CD1c-positive myeloid dendritic cell (primary cell): ENCODE data around the gene MED13L.

ENCODE experiments used
- DNase-seq: peaks from one replicate; pipeline ENCODE4 v3.0.0-alpha.2; 2016; ENCODE audit errors: extremely low spot score

MED13L gene

GRCh38 chr12:115944392-115944742 is 333.1 kb downstream of the MED13L start:
- no peak for DNase-seq

- no peak for DNase-seq
Observed at GRCh38 chr12:115943630-115944391, 333.7 kb downstream of the MED13L start.

GRCh38 chr12:115943310-115943629 is 334.2 kb downstream of the MED13L start:
- DNase-seq = no peak

- no peak for DNase-seq
Observed at GRCh38 chr12:115942346-115942745, 335.1 kb downstream of the MED13L start.

- DNase-seq = no peak
Observed at GRCh38 chr12:115941362-115941761, 336.1 kb downstream of the MED13L start.

GRCh38 chr12:115938794-115939377 is 338.6 kb downstream of the MED13L start:
- DNase-seq = no peak

- DNase-seq = no peak
Observed at GRCh38 chr12:115936997-115937916, 340.2 kb downstream of the MED13L start.

- no peak for DNase-seq
Observed at GRCh38 chr12:115934877-115935276, 342.6 kb downstream of the MED13L start.

GRCh38 chr12:115934046-115934445 is 343.4 kb downstream of the MED13L start:
- no peak for DNase-seq

- DNase-seq = no peak
Observed at GRCh38 chr12:115932066-115932465, 345.4 kb downstream of the MED13L start.

GRCh38 chr12:115930336-115930735 is 347.2 kb downstream of the MED13L start:
- no peak for DNase-seq

- DNase-seq = no peak
Observed at GRCh38 chr12:115926037-115926670, 351.3 kb downstream of the MED13L start.

GRCh38 chr12:115923851-115924250 is 353.6 kb downstream of the MED13L start:
- DNase-seq = no peak

- DNase-seq = no peak
Observed at GRCh38 chr12:115922952-115923564, 354.4 kb downstream of the MED13L start.

GRCh38 chr12:115920395-115921183 is 356.9 kb downstream of the MED13L start:
- no peak for DNase-seq

- peak; percentile 2 for DNase-seq
Observed at GRCh38 chr12:115918763-115919162, 358.7 kb downstream of the MED13L start.

- DNase-seq = peak; percentile 47
Observed at GRCh38 chr12:115916910-115917668, 360.4 kb downstream of the MED13L start.

- DNase-seq = no peak
Observed at GRCh38 chr12:115914122-115914521, 363.4 kb downstream of the MED13L start.

GRCh38 chr12:115912440-115912839 is 365.1 kb downstream of the MED13L start:
- DNase-seq = no peak

- DNase-seq = no peak
Observed at GRCh38 chr12:115911360-115911759, 366.1 kb downstream of the MED13L start.
